HG02970 (cell line): Measurements from ENCODE around the gene CAPZA3.
"Not testable (repeated sequence)": the region's sequence is repeated elsewhere in the genome, so short reads cannot be mapped to it uniquely, and the experiment has no call there.

Source experiments
- ATAC-seq: cut with Tn5 transposase; IDR thresholded peaks from one replicate; pipeline ENCODE4 v1.9.1; 2021; ENCODE audit warnings: mild to moderate bottlenecking, moderate library complexity, moderate number of reproducible peaks; ENCODE audit not compliant: unreplicated experiment, low FRiP score

CAPZA3 gene

DNA sequence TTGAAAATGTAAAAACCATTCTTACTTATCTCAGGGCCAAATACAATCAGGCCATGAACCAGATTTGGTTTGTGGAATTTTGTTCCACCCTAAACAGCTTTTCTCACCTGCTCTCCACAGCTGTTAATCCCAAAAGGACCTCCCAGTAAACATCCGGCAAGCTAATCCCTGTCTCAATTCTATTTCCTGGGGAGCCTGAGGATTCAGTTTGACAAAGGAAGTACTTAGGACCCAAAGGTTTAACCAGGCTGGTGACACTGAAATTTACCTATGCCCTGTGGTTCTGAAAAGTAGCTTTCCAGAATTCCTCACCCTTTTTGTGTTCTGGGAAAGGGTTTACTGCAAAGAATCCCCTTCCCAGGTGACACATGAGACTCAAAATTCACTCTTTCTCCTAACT is 15.0 kb downstream of the CAPZA3 start:
- no peak for ATAC-seq

DNA sequence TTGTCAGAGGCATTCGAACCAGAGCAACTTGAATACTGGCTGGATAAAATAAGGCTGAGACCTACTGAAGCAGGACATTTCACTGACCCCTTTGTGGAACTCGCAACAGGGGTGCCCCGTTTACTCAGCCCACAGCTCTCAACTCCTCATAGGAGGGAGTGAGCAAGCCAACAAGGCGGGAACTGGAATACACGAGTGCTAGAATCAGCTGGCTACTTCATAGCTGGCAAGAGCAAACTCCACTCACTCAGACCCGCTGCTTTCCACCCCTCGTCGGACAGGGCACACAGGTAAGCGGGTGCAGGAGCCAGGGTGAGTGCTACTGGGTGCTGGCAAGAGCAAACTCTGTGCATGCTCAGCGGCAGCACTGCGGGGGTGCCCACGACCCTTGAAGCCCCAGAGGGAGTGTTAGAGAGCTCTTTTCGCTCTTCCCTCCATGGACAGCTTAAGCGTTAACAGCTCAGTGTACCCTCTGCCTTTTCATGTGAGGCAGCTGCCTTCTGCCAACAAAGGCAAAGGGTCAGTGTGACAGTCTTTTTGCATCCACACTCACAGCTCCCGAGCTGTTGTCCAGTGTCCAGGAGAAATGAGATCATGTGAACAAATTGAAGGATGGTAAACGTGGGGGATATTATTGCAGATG is 15.7 kb downstream of the CAPZA3 start:
- ATAC-seq = no peak

DNA sequence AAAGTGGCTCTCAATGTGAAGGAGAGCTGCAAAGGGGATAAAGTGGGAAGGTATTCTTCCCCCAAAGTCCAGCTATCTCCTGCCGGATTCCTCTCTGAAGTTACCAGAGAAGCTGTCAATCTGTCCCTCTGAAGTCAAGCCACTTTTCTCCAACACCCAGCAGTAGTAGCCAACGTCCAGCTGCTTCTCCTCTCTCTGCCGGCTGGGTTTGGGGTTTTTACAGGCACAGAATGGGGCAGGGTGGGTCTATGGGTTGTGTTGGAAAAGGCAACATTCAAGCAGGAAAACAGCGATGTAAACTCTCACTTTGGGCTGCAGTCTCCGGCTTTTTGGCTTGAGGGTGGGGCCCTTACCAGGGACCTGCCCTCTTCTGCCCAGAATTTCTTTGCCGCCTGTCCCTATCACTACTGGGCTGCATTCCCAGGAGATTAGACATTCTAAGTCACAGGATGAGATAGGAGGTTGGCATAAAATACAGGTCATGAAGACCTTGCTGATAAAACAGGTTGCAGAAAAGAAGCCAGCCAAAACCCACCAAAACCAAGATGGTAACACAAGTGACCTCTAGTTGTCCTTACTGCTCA is 16.3 kb downstream of the CAPZA3 start:
- ATAC-seq = no peak

DNA sequence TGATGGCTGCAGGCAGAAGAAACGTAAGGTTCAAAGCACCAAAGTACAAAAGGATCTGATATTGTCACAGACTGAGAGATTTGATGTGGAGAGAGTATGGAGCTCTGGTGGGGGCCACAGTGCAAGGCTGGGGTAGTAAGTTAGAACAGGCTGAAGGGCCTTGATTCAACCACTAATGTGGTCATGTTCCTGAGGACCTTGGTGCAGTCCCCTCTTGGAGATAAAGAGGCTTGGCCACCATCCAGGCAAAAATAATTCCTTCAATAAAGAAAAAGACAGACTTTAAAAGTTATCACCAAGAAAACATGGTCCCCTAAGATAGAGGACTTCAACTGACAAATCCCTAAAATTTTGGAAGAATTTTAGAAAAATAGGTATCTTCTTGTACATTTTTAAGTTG is 17.4 kb downstream of the CAPZA3 start:
- no peak for ATAC-seq

DNA sequence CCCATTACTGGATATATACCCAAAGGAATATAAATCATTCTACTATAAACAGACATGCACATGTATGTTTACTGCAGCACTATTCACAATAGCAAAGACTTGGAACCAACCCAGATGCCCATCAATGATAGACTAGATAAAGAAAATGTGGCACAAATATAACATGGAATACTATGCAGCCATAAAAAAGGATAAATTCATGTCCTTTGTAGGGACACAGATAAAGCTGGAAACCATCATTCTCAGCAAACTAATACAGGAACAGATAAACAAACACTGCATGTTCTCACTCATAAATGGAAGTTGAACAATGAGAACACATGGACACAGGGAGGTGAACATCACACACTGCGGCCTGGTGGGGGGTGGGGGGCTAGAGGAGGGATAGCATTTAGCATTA is 28.6 kb downstream of the CAPZA3 start:
- ATAC-seq = not testable (repeated sequence)

DNA sequence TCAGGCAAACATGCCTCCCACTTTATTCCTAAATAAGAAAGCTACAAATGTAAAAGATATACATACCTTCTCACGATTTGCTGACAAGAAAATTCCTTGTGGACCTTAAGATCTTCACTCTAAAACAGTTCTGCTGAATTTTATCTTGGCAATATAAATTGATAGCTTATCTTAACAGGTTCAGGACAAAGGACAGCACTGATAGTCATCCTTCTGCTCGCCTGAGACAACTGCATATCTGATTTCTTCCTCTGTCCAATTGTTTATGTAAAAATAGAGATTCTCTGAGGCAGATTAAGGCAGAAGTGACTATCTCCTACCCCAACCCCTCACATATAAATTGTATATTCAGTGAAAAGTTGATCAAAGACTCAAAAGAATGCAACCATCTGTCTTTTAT is 44.9 kb downstream of the CAPZA3 start:
- no peak for ATAC-seq

DNA sequence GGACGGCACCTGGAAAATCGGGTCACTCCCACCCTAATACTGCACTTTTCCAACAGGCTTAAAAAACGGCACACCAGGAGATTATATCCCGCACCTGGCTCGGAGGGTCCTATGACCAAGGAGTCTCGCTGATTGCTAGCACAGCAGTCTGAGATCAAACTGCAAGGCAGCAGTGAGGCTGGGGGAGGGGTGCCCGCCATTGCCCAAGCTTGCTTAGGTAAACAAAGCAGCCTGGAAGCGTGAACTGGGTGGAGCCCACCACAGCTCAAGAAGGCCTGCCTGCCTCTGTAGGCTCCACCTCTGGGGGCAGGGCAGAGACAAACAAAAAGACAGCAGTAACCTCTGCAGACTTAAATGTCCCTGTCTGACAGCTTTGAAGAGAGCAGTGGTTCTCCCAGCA is 47.5 kb downstream of the CAPZA3 start:
- ATAC-seq = not testable (repeated sequence)
